ENCODE data around the gene ULBP3.

- TF ChIP-seq CTCF (IDR thresholded peaks at IDR 0.05) (no peak), POLR2A (IDR thresholded peaks at IDR 0.05) (no peak), EP300 (IDR thresholded peaks at IDR 0.05) (no peak)
These were observed 5.3 kb downstream of the ULBP3 start for GRCh38 chr6:150063640-150064039.

Data from gastroesophageal sphincter (tissue), 3 donors.